ENCODE results near the gene SNCG.
A peak's percentile ranks its signal among the peaks of the same experiment; 100 is the strongest.
"Not testable (repeated sequence)": the region's sequence is repeated elsewhere in the genome, so short reads cannot be mapped to it uniquely, and the experiment has no call there.

The SNCG gene

DNA sequence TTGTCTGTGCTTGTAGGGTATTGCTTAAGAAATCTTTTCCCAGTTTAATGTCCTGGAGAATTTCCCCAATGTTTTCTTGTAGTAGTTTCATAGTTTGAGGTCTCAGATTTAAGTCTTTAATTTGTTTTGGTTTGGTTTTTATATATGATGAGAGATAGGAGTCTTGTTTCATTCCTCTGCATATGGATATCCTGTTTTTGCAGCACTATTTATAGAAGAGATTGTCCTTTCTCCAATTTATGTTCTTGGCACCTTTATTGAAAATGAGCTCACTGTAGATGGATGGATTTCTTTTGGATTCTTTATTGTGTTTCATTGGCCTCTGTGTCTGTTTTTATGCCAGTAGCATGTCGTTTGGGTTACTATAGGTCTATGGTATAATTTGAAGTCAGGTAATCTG lies 30.1 kb downstream of the SNCG start:
- TF ChIP-seq, protein P1, sequence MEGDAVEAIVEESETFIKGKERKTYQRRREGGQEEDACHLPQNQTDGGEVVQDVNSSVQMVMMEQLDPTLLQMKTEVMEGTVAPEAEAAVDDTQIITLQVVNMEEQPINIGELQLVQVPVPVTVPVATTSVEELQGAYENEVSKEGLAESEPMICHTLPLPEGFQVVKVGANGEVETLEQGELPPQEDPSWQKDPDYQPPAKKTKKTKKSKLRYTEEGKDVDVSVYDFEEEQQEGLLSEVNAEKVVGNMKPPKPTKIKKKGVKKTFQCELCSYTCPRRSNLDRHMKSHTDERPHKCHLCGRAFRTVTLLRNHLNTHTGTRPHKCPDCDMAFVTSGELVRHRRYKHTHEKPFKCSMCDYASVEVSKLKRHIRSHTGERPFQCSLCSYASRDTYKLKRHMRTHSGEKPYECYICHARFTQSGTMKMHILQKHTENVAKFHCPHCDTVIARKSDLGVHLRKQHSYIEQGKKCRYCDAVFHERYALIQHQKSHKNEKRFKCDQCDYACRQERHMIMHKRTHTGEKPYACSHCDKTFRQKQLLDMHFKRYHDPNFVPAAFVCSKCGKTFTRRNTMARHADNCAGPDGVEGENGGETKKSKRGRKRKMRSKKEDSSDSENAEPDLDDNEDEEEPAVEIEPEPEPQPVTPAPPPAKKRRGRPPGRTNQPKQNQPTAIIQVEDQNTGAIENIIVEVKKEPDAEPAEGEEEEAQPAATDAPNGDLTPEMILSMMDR (IDR thresholded peaks at IDR 0.05) = no peak
- H3K27ac ChIP-seq = no peak overlapping the region

DNA sequence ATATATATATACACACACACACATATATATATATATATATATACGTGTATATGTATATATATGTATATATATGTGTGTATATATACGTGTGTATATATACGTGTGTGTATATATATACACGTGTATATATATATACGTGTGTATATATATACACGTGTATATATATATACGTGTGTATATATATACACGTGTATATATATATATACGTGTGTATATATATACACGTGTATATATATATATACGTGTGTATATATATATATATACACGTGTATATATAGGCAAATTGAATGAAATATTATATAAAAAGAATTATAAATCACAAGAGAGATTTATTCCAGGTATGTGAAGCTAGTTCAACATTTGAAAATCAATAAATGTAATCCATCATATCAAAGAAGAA lies 33.0 kb downstream of the SNCG start:
- H3K27ac ChIP-seq = not testable (repeated sequence)

DNA sequence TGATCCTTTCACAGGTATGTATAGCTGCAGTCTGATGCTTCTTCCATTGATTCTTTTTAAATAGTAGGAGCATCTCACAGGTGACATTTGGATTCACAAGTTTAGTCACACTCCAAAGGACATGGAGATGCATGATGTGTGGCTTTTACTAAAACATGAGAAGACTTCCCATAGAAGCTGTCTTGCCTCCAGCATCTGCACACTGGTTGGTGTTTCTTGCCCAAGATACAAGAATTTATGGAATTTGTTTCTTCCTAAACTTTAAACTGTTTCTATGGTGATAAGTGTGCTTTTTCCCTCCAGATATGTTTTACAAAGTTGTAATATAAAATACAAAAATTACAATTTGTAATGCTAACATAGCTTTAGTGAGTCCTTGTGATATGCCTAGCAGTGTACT lies 34.1 kb downstream of the SNCG start:
- H3K27ac ChIP-seq = peak overlapping the region; percentile 63
- TF ChIP-seq ZFX (IDR thresholded peaks at IDR 0.05; ENCODE audit: borderline replicate concordance) = no peak
- TF ChIP-seq, protein P1 (IDR thresholded peaks at IDR 0.05) = no peak

DNA sequence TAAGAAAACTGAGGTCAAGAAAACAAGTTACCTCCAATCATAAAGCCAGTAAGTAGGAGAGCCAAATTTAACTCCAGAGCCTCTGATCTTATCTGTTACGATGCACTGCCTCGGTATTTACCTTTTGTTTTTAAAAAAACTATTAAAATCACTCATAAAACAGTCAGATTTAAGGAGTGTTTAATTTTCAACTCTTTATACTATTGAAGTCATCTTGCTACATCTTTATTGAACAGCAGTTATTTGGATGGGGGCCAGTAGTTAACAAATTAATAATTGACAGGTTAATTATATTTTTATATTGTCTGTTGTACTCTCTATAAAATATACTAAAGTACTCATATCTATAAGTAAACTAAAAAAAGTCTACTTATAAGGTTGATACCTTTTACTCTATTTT lies 34.5 kb downstream of the SNCG start:
- TF ChIP-seq ZFX (IDR thresholded peaks at IDR 0.05; ENCODE audit: borderline replicate concordance) = no peak
- TF ChIP-seq, protein P1 (IDR thresholded peaks at IDR 0.05) = no peak
- H3K27ac ChIP-seq = peak overlapping the region; percentile 63

DNA sequence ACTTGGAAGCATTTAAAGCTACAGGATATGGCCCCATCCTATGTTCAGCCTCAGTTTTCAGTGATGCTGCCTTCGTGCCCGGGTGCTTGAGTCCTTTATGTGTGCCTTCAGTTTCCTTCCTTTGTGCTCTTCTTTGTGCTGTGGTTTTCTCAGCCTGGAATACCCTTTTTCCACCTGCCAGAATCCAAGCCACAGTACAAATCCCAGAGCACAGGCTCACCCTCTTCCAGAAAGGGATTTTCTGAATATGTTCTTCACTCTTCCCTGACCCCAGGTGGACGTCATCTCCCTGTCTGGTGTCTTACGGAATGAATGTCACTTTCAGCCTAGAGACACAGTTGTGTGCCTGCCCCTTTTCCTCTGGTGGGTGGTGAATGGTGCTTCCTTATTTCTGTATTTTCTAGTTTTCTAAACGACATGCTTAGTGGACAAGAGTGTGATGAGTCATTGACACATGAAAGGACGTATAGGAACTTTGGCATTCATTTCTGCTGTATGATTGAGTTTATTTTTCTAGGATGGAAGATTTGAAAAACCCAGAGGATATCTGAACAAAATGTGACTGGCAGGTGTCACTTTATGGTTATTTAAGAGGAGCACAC lies 41.5 kb downstream of the SNCG start:
- not testable (repeated sequence) for H3K27ac ChIP-seq

DNA sequence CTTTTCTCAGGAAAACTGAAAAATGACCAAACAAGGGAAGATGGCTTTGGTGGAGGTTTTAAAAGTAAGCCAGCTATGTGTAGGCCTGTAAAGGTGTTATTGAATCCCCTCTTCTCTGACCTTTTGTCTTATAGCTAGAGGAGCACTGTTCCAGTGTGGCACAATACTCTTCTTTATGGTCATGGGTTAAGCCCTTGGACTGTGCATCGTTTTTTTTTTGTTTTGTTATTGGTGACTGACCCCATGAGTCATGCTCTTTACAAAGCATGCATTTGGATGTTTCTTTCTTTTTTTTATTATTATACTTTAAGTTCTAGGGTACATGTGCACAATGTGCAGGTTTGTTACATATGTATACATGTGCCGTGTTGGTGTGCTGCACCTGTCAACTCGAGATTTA lies 42.1 kb downstream of the SNCG start:
- TF ChIP-seq ZFX (IDR thresholded peaks at IDR 0.05; ENCODE audit: borderline replicate concordance) = no peak
- TF ChIP-seq, protein P1 (IDR thresholded peaks at IDR 0.05) = no peak
- H3K27ac ChIP-seq = no peak overlapping the region

DNA sequence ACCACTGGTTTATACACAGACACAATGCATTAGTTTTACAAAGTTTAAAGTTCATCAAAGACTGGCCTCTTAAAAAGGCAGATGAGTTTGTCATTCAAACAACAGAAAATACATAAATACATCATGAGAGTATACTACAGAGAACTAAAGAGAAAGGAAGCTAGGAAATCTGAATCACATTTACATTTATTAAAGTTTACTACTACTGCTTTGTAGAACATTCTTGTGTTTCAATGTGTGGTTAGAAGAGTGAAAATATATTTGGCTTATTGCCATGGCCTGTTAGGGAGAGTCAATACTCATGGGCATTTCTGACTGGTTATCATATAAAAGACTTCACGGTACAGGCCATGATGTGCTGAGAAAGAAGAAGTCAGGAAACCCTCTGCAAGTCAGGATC lies 48.7 kb downstream of the SNCG start:
- peak overlapping the region; percentile 77 for H3K27ac ChIP-seq

DNA sequence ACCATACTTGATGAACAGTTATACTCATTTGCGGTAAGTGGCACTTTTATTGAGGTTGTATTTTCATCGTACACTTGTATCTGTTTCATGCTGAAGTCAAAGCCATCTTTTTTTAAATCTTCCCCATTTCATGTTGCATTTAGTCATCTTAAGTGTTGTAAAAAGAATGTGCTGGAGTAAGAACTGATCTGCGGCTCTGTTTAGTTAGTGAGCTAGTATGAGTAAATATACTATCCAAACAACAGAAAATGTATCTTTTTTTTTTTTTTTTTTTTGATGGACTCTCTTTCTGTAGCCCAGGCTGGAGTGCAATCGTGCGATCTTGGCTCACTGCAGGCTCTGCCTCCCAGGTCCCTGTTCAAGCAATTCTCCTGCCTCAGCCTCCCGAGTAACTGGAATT lies 49.3 kb downstream of the SNCG start:
- H3K27ac ChIP-seq = peak overlapping the region; percentile 77

DNA sequence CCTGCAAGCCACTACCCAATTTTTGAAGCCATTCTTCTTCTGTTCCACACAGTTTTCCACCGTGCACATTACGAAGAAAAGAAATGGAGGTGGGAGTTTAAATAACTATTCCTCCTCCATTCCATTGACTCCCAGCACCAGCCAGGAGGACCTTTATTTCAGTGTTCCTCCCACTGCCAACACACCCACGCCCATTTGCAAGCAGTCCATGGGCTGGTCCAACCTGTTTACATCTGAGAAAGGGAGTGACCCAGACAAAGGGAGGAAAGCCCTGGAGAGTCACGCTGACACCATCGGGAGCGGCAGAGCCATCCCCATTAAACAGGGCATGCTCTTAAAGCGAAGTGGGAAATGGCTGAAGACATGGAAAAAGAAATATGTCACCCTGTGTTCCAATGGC lies 49.9 kb downstream of the SNCG start:
- peak overlapping the region; percentile 77 for H3K27ac ChIP-seq

DNA sequence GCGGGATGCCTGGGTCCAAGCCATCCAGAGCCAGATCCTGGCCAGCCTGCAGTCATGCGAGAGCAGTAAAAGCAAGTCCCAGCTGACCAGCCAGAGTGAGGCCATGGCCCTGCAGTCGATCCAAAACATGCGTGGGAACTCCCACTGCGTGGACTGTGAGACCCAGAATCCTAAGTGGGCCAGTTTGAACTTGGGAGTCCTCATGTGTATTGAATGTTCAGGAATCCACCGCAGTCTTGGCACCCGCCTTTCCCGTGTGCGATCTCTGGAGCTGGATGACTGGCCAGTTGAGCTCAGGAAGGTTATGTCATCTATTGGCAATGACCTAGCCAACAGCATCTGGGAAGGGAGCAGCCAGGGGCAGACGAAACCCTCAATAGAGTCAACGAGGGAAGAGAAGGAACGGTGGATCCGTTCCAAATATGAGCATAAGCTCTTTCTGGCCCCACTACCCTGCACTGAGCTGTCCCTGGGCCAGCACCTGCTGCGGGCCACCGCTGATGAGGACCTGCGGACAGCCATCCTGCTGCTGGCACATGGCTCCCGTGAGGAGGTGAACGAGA lies 50.8 kb downstream of the SNCG start:
- not testable (repeated sequence) for H3K27ac ChIP-seq

All from 22Rv1 (cell line).